Keratinocyte (primary cell): ENCODE measurements around the gene VSIG10L2. TPM values are rescaled to one million over a fixed set of nuclear protein-coding genes. Genes with fewer than 3 reads are reported as not detected.

Experiments
- DNase-seq: peaks from one replicate; pipeline ENCODE4 v3.0.0-alpha.2; 2011; ENCODE audit warnings: low read depth, missing footprints, low spot score
- FAIRE-seq: peaks from 2 replicates; lab custom pipeline; 2011; peaks lifted over from hg19 to GRCh38; lab: Jason Lieb, UNC
- H2AFZ ChIP-seq: 2 replicates; pipeline ENCODE4 v1.6.0; 2012; ENCODE audit warnings: low read length, control low read depth, inconsistent platforms; ENCODE audit not compliant: control insufficient read depth
- H3K27ac ChIP-seq: 2 replicates; pipeline ENCODE4 v1.5.1; 2011; ENCODE audit warnings: low read length; ENCODE audit not compliant: control insufficient read depth, insufficient read depth
- H3K27me3 ChIP-seq: 3 replicates; pipeline ENCODE4 v1.6.0; 2011; ENCODE audit warnings: low read length; ENCODE audit not compliant: control insufficient read depth, insufficient read depth; ENCODE audit errors: extremely low read depth
- H3K36me3 ChIP-seq, 2 experiments: 2 replicates in 1 of 2; 3 replicates in 1 of 2; pipeline ENCODE4 v1.5.1; 2011; ENCODE audit warnings: low read length in 2 of 2, mild to moderate bottlenecking in 1 of 2; ENCODE audit not compliant: control insufficient read depth in 2 of 2, insufficient read depth in 2 of 2; ENCODE audit errors: extremely low read depth in 1 of 2
- H3K4me1 ChIP-seq: 3 replicates; pipeline ENCODE4 v1.5.1; 2011; ENCODE audit warnings: low read length; ENCODE audit not compliant: control insufficient read depth, insufficient read depth; ENCODE audit errors: extremely low read depth
- H3K4me2 ChIP-seq: 3 replicates; pipeline ENCODE4 v1.6.0; 2011; ENCODE audit warnings: low read depth, low read length; ENCODE audit not compliant: control insufficient read depth, insufficient read depth; ENCODE audit errors: extremely low read depth
- H3K4me3 ChIP-seq, 3 experiments: fragments of 200-600 bp in 1 of 3; sonication (generic) in 1 of 3; 2 replicates in 2 of 3; 3 replicates in 1 of 3; pipeline ENCODE4 v1.5.1; 2011 to 2016; ENCODE audit warnings: low read length in 3 of 3, mild to moderate bottlenecking in 3 of 3, control low read depth in 2 of 3, inconsistent platforms in 1 of 3, low read depth in 1 of 3, mixed read lengths in 1 of 3, mixed run types in 1 of 3, moderate library complexity in 1 of 3; ENCODE audit not compliant: control insufficient read depth in 2 of 3, insufficient read depth in 2 of 3; ENCODE audit errors: extremely low read depth in 1 of 3
- H3K79me2 ChIP-seq: 2 replicates; pipeline ENCODE4 v1.6.0; 2012; ENCODE audit warnings: low read length; ENCODE audit not compliant: control insufficient read depth, insufficient read depth
- H3K9ac ChIP-seq: 3 replicates; pipeline ENCODE4 v1.6.0; 2011; ENCODE audit warnings: low read length; ENCODE audit not compliant: control insufficient read depth, insufficient read depth; ENCODE audit errors: extremely low read depth
- H3K9me1 ChIP-seq: 3 replicates; pipeline ENCODE4 v1.6.0; 2011; ENCODE audit warnings: low read length; ENCODE audit not compliant: control insufficient read depth, insufficient read depth; ENCODE audit errors: extremely low read depth
- H3K9me3 ChIP-seq: 2 replicates; pipeline ENCODE4 v1.5.1; 2012; ENCODE audit warnings: low read depth, low read length; ENCODE audit not compliant: control insufficient read depth
- H4K20me1 ChIP-seq: 3 replicates; pipeline ENCODE4 v1.6.0; 2011; ENCODE audit warnings: low read length; ENCODE audit not compliant: control insufficient read depth, insufficient read depth; ENCODE audit errors: extremely low read depth
- CTCF ChIP-seq, 3 experiments: IDR thresholded peaks in 1 of 3; conservative IDR thresholded peaks in 1 of 3; optimal IDR thresholded peaks in 1 of 3; 2 replicates in 2 of 3; 3 replicates in 1 of 3; pipeline versions ENCODE3 to v1.5.1; 2011; ENCODE audit warnings: low read length in 3 of 3, mild to moderate bottlenecking in 3 of 3, moderate library complexity in 2 of 3, control low read depth in 1 of 3, inconsistent platforms in 1 of 3; ENCODE audit not compliant: insufficient read depth in 2 of 3; ENCODE audit errors: extremely low read depth in 1 of 3
- EZH2 ChIP-seq: IDR thresholded peaks from one replicate; pipeline ENCODE4 v1.6.1; 2012; ENCODE audit warnings: inconsistent platforms, mild to moderate bottlenecking, low read length, moderate library complexity
- dilution Hi-C: fragments of 300-500 bp; cut with MboI; formaldehyde crosslinking; loops from one replicate; pipeline ENCODE4 v1.7.0; 2020; ENCODE audit warnings: low sequenced_read_pairs; ENCODE audit not compliant: extremely low pct_ligation_motif_present
- polyA plus RNA-seq, 5 experiments: library from polyadenylated mRNA; depleted of rRNA in 3 of 5; stranded (reverse) in 3 of 5; stranded (forward) in 1 of 5; unstranded in 1 of 5; fragments of >200 nt; gene quantifications; 1 replicate in 1 of 5; 2 replicates in 3 of 5; 3 replicates in 1 of 5; pipeline versions ENCODE4 v1.2.1 to v1.2.3, GENCODE V29; 2011 to 2012; ENCODE audit warnings: missing spikeins in 2 of 5, low read depth in 1 of 5, low replicate concordance in 1 of 5

The VSIG10L2 gene
- polyA plus RNA-seq, 1 donor (not counting 4 experiments of a cell fraction or from before 2014, with no cell fraction given), result 0.09 TPM

- no peak overlapping the region for H3K4me3 ChIP-seq
- TF ChIP-seq EZH2 (no peak), CTCF (optimal IDR thresholded peaks at IDR 0.05 in 1 of 3, IDR thresholded peaks at IDR 0.05 in 1 of 3, conservative IDR thresholded peaks at IDR 0.05 in 1 of 3; ENCODE audit: extremely low read depth in 1 of 3, insufficient read depth in 2 of 3, low read length in 3 of 3) (no peak)
- DNase-seq, result no peak
- no peak overlapping the region for H3K4me2 ChIP-seq
- H2AFZ ChIP-seq, result no peak overlapping the region
- H3K9me3 ChIP-seq, result no peaks in the 10 kb centered on the region
- H3K27ac ChIP-seq, result no peak overlapping the region
- no peaks in the 10 kb centered on the region for H3K4me1 ChIP-seq
- dilution Hi-C loops, result loop anchor here (25.0 kb wide), 1 partner anchor 273 kb away; the partner anchor contains the start of genes FAM118B and RPUSD4
- H3K27me3 ChIP-seq, result no peaks in the 10 kb centered on the region
- H3K9ac ChIP-seq, result no peak overlapping the region
- H3K36me3 ChIP-seq, result no peaks in the 10 kb centered on the region
- H4K20me1 ChIP-seq, result no peaks in the 10 kb centered on the region
- H3K9me1 ChIP-seq, result no peaks in the 10 kb centered on the region
- no peak for FAIRE-seq
- H3K79me2 ChIP-seq, result no peaks in the 10 kb centered on the region
These were observed 6.7 kb upstream of the VSIG10L2 start for GRCh38 chr11:125939081-125939521.

- no peak for TF ChIP-seq CTCF (optimal IDR thresholded peaks at IDR 0.05 in 1 of 3, IDR thresholded peaks at IDR 0.05 in 1 of 3, conservative IDR thresholded peaks at IDR 0.05 in 1 of 3; ENCODE audit: extremely low read depth in 1 of 3, insufficient read depth in 2 of 3, low read length in 3 of 3)
- TF ChIP-seq EZH2, result no peak
- Histone ChIP-seq H3K79me2 (no peaks in the 10 kb centered on the region), H3K4me3 (no peak overlapping the region), H3K36me3 (no peaks in the 10 kb centered on the region), H3K27me3 (no peaks in the 10 kb centered on the region), H4K20me1 (no peaks in the 10 kb centered on the region), H3K9ac (no peak overlapping the region), H3K4me1 (no peaks in the 10 kb centered on the region), H3K4me2 (no peak overlapping the region), H3K27ac (no peak overlapping the region), H3K9me1 (no peaks in the 10 kb centered on the region), H3K9me3 (no peaks in the 10 kb centered on the region), H2AFZ (no peak overlapping the region)
- dilution Hi-C loops, result loop anchor here (25.0 kb wide), 1 partner anchor 272 kb away; the partner anchor contains the start of genes FAM118B and RPUSD4
- FAIRE-seq (no peak), DNase-seq (no peak)
These were observed 5.7 kb upstream of the VSIG10L2 start for GRCh38 chr11:125940145-125940544.
